Trophoblast cell (in vitro differentiated cells and primary cell): ENCODE results near the gene NBPF12.
"Not testable (repeated sequence)": the region's sequence is repeated elsewhere in the genome, so short reads cannot be mapped to it uniquely, and the experiment has no call there.

Experiments used
- DNase-seq, 2 donors: peaks; one replicate each; pipeline ENCODE4 v3.0.0-alpha.2; 2016
- H2AFZ ChIP-seq: 2 replicates; pipeline ENCODE4 v1.6.1; 2013; ENCODE audit warnings: low read length, moderate library complexity, mild to moderate bottlenecking; ENCODE audit not compliant: insufficient read depth, poor library complexity
- H2AK5ac ChIP-seq: 2 replicates; pipeline ENCODE4 v1.6.1; 2013; ENCODE audit warnings: mild to moderate bottlenecking, low read length
- H2BK120ac ChIP-seq: 2 replicates; pipeline ENCODE4 v1.6.1; 2013; ENCODE audit warnings: low read length, mild to moderate bottlenecking, moderate library complexity; ENCODE audit not compliant: insufficient read depth, poor library complexity
- H2BK12ac ChIP-seq: 2 replicates; pipeline ENCODE4 v1.6.1; 2013; ENCODE audit warnings: mild to moderate bottlenecking, low read length, moderate library complexity
- H2BK5ac ChIP-seq: 2 replicates; pipeline ENCODE4 v1.6.1; 2013; ENCODE audit warnings: low read length, low read depth, moderate library complexity, mild to moderate bottlenecking; ENCODE audit not compliant: poor library complexity
- H3K14ac ChIP-seq: 2 replicates; pipeline ENCODE4 v1.6.1; 2013; ENCODE audit warnings: mild to moderate bottlenecking, low read length
- H3K18ac ChIP-seq: 2 replicates; pipeline ENCODE4 v1.6.1; 2013; ENCODE audit warnings: mild to moderate bottlenecking, low read length
- H3K23ac ChIP-seq: 2 replicates; pipeline ENCODE4 v1.6.1; 2013; ENCODE audit warnings: low read length
- H3K27ac ChIP-seq: 2 replicates; pipeline ENCODE4 v1.5.1; 2013; ENCODE audit warnings: low read depth, mild to moderate bottlenecking, inconsistent platforms, low read length, moderate library complexity
- H3K27me3 ChIP-seq: 2 replicates; pipeline ENCODE4 v1.6.1; 2013; ENCODE audit warnings: inconsistent platforms, mild to moderate bottlenecking, low read length, moderate library complexity; ENCODE audit not compliant: insufficient read depth
- H3K36me3 ChIP-seq, 2 experiments: 1 replicate in 1 of 2; 2 replicates in 1 of 2; pipeline ENCODE4 v1.6.1; 2013; ENCODE audit warnings: low read length in 2 of 2, mild to moderate bottlenecking in 2 of 2, moderate library complexity in 1 of 2; ENCODE audit not compliant: insufficient read depth in 2 of 2, control insufficient read depth in 1 of 2
- H3K4ac ChIP-seq: 2 replicates; pipeline ENCODE4 v1.6.1; 2013; ENCODE audit warnings: low read depth, mild to moderate bottlenecking, low read length, moderate library complexity
- H3K4me1 ChIP-seq, 2 experiments: 1 replicate in 1 of 2; 2 replicates in 1 of 2; pipeline ENCODE4 v1.6.1; 2013; ENCODE audit warnings: low read length in 2 of 2, mild to moderate bottlenecking in 2 of 2, moderate library complexity in 1 of 2; ENCODE audit not compliant: insufficient read depth in 2 of 2, control insufficient read depth in 1 of 2
- H3K4me2 ChIP-seq: 2 replicates; pipeline ENCODE4 v1.6.1; 2013; ENCODE audit warnings: inconsistent platforms, mild to moderate bottlenecking, low read length, moderate library complexity
- H3K4me3 ChIP-seq: 2 replicates; pipeline ENCODE4 v1.5.1; 2013; ENCODE audit warnings: mild to moderate bottlenecking, low read depth, low read length, inconsistent platforms
- H3K79me1 ChIP-seq: one replicate; pipeline ENCODE4 v1.6.1; 2013; ENCODE audit warnings: low read length
- H3K79me2 ChIP-seq: 2 replicates; pipeline ENCODE4 v1.6.1; 2013; ENCODE audit warnings: low read length, mild to moderate bottlenecking; ENCODE audit not compliant: control insufficient read depth, insufficient read depth, poor library complexity
- H3K9ac ChIP-seq: 2 replicates; pipeline ENCODE4 v1.6.1; 2013; ENCODE audit warnings: mild to moderate bottlenecking, low read length
- H3K9me3 ChIP-seq: 2 replicates; pipeline ENCODE4 v1.6.1; 2013; ENCODE audit warnings: low read depth, mild to moderate bottlenecking, control low read depth, inconsistent platforms, low read length; ENCODE audit not compliant: insufficient read depth
- H4K12ac ChIP-seq: 2 replicates; pipeline ENCODE4 v1.6.1; 2013; ENCODE audit warnings: low read depth, mild to moderate bottlenecking, low read length, moderate library complexity
- H4K8ac ChIP-seq: 2 replicates; pipeline ENCODE4 v1.6.1; 2013; ENCODE audit warnings: low read depth, mild to moderate bottlenecking, low read length, moderate library complexity
- H4K91ac ChIP-seq: one replicate; pipeline ENCODE4 v1.6.1; 2013; ENCODE audit warnings: low read depth, mild to moderate bottlenecking, low read length, moderate library complexity
- WGBS: extraction: QIAGEN DNeasy Blood & Tissue Kit; methylation state at CpG from one replicate; pipeline ENCODE4 v1.1.7; 2013; ENCODE audit warnings: missing lambda C conversion rate; ENCODE audit not compliant: insufficient read length, insufficient coverage; ENCODE audit errors: extremely low coverage; 5-methylcytosine and 5-hydroxymethylcytosine counted together

NBPF12 gene

GRCh38 chr1:147026975-147027374 is 88.9 kb downstream of the NBPF12 start:
- H3K4me3 ChIP-seq, DNase-seq, H3K4me1 ChIP-seq, H3K9me3 ChIP-seq, H2AK5ac ChIP-seq, H3K4me2 ChIP-seq, H3K18ac ChIP-seq, H4K12ac ChIP-seq, H3K36me3 ChIP-seq, H2BK5ac ChIP-seq, H2AFZ ChIP-seq, H3K23ac ChIP-seq, H3K27me3 ChIP-seq, H3K79me2 ChIP-seq, H2BK120ac ChIP-seq, H3K79me1 ChIP-seq, H3K27ac ChIP-seq, H4K91ac ChIP-seq, H2BK12ac ChIP-seq, H3K9ac ChIP-seq, H4K8ac ChIP-seq, H3K4ac ChIP-seq, H3K14ac ChIP-seq: not testable (repeated sequence)
- no CpG with 5 or more reads among the region's 4 CpGs for WGBS

GRCh38 chr1:147030066-147030653 is 92.0 kb downstream of the NBPF12 start:
- H3K9ac ChIP-seq, H4K91ac ChIP-seq, H2AFZ ChIP-seq, H4K12ac ChIP-seq, H4K8ac ChIP-seq, H3K9me3 ChIP-seq, H3K4me2 ChIP-seq, H3K27me3 ChIP-seq, H3K14ac ChIP-seq, H3K79me2 ChIP-seq, H3K4me3 ChIP-seq, H3K36me3 ChIP-seq, H3K4me1 ChIP-seq, H3K23ac ChIP-seq, H3K27ac ChIP-seq, H2AK5ac ChIP-seq, H2BK120ac ChIP-seq, H3K79me1 ChIP-seq, H2BK12ac ChIP-seq, H3K18ac ChIP-seq, H2BK5ac ChIP-seq, H3K4ac ChIP-seq: not testable (repeated sequence)
- peak; percentile 33 to 65 for DNase-seq
- no CpG with 5 or more reads among the region's 4 CpGs for WGBS

GRCh38 chr1:147039916-147040315 is 101.8 kb downstream of the NBPF12 start:
- Histone ChIP-seq H3K18ac (no peak overlapping the region), H3K4me2 (no peak overlapping the region), H3K79me2 (no peaks in the 10 kb centered on the region), H2BK5ac (no peak overlapping the region), H2AFZ (no peak overlapping the region), H3K27ac (no peak overlapping the region), H3K4ac (no peak overlapping the region), H4K12ac (no peak overlapping the region), H3K4me1 (no peaks in the 10 kb centered on the region), H3K23ac (no peak overlapping the region), H4K8ac (no peak overlapping the region), H3K9me3 (no peaks in the 10 kb centered on the region), H3K14ac (no peak overlapping the region), H2BK12ac (no peak overlapping the region), H3K4me3 (no peak overlapping the region), H3K9ac (no peak overlapping the region), H2BK120ac (no peak overlapping the region), H4K91ac (no peak overlapping the region), H3K27me3 (no peaks in the 10 kb centered on the region), H2AK5ac (no peak overlapping the region), H3K36me3 (no peaks in the 10 kb centered on the region), H3K79me1 (no peaks in the 10 kb centered on the region)
- no peak for DNase-seq
- no CpG with 5 or more reads among the region's 3 CpGs for WGBS

- WGBS: no CpG with 5 or more reads among the region's 3 CpGs
- not testable (repeated sequence) for H4K12ac ChIP-seq, H3K14ac ChIP-seq, H2BK5ac ChIP-seq, H2BK12ac ChIP-seq, H3K4me2 ChIP-seq, H3K79me2 ChIP-seq, H3K36me3 ChIP-seq, H2AK5ac ChIP-seq, H3K18ac ChIP-seq, H3K4me1 ChIP-seq, H3K27ac ChIP-seq, DNase-seq, H3K4ac ChIP-seq, H3K4me3 ChIP-seq, H2BK120ac ChIP-seq, H2AFZ ChIP-seq, H4K91ac ChIP-seq, H3K9ac ChIP-seq, H3K9me3 ChIP-seq, H3K27me3 ChIP-seq, H3K79me1 ChIP-seq, H4K8ac ChIP-seq, H3K23ac ChIP-seq
Observed at GRCh38 chr1:147042891-147043290, 104.8 kb downstream of the NBPF12 start.
